SHP77 treated with DMSO at 0.1 percent for 48 hours (cell line): ENCODE data around the gene SPINK8.
"Not testable (repeated sequence)": the region's sequence is repeated elsewhere in the genome, so short reads cannot be mapped to it uniquely, and the experiment has no call there.

ENCODE experiments used
- DNase-seq: peaks from one replicate; lab custom pipeline; 2025; lab: John Stamatoyannopoulos, UW

Gene SPINK8

DNA sequence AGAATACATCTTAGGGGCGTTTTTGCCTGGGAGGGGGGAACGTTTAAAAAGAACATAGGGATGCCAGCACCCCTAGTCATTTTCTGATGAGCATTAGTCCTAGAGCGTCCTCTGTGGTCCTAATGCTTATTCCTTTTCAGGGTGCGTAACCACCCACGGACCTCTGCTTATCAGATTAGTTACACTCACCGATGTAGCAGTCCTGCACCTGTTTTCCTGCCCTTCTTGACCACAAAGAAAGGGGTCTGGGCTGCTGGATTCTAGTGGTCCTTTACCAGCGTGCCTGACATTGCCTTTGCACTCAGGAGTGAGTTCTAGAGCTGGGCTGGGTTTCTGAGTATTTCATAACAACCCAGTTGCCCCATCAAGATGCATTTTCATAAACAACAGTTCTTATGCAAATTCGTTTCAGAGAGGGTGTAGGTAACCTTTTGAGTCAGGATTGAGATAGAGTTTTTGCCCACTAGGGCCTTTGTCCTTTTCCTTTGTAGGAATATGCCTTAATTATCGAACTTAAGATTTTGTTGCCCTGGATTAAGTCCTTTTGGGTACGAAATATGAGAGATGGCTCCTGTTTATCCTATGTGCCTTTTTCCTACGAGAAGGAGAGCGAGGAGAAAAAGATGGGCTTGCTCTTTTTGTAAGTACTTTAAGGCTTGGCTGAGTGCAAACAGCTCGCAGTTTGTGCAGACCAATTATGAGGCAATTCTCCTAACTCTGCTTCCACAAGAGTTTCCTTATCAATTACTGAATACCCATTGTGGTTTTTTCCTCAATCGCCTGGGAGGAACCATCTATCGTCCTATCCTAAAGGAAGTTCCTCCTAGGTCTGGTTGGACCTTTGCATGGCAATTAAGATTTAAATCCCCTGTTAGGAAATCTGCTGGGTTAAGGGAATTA lies at the start of gene SPINK8:
Gene SPINK8, minus strand, starts transcription at position 316 of the 900 bp plus-strand sequence. CDS start 5,320 bp downstream, outside the sequence.
- not testable (repeated sequence) for DNase-seq

DNA sequence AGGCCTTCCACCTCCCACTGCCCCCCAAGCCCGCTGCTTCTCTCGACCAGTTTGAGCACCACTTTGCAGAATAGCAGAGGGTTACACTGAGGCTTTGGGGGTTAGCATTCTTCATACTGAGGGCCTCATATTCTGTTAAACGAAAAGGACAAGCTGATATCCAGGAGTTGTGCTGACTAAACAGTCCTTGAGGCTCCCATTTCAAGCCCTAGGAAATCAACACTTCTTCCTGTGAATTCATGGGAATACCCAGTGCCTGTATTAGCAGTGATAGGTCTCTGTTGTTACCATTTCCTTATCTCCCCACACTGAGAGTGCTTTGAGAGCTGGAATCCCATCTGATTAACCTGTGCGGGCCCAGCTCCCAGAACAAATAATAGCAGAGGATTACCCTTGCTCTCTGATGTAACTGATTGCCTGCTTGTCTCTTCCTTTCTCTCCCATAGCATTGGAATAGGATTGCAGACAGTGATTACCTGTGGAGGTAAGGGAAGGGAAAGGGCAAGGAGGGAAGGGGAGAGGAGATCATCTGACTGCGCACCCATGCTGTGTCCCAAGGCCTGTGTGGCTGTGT lies 39.5 kb upstream of the SPINK8 start:
- DNase-seq: no peak

DNA sequence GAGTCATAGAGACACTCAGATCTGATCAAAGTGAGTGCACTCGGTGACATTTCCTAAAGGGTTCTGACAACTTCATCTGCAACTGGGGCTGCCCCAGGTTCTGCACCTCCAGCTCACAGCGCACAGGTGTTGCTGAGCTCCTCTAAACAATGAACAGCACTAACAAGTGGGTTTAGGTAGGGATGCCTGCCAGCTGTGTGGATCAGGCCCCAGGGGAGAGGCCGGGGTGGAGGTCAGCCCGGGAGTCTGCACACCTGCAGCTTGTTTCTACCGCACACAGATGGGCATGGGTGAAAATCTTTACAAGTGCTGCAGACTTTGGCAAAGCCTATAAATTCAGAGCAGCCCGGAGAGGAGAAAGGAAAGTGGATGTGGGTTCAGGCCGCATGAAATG lies 38.9 kb upstream of the SPINK8 start:
- no peak for DNase-seq

DNA sequence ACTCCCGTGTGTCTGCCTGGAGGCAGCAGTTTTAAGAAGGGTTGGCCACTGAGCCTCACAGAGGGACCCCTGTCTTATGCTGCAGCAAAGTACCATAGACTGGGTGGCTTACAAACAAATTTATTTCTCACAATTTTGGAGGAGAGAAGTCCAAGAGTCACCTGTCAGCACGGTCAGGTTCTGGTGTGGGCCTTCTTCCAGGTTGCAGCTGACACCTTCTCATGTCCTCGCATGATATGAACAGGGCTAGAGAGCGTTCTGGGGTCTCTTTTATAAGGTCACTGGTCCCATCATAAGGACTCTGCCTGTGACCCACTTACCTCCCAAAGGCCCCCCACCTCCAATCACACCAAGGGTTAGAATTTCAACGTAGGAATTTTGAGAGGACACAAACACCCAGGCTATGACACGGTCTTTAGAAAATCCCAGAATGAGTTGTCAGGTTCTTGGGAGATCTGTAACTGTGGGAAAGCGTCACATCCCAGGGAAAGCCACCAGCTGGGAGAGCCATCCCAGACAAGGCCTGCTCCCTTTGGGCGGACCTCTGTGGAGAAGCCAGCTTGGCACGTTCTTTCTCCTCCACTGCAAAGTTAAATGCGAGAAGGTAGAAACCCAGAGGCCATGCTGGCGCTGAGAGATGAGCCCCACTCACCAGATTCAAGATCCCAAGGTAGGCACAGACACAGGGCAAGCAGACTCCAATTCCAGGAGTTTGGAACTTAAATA lies 38.4 kb upstream of the SPINK8 start, which contains the start of gene FBXW12:
Gene FBXW12, plus strand, starts transcription at position 569 of the 726 bp plus-strand sequence. CDS start 549 bp downstream, outside the sequence.
- no peak for DNase-seq

DNA sequence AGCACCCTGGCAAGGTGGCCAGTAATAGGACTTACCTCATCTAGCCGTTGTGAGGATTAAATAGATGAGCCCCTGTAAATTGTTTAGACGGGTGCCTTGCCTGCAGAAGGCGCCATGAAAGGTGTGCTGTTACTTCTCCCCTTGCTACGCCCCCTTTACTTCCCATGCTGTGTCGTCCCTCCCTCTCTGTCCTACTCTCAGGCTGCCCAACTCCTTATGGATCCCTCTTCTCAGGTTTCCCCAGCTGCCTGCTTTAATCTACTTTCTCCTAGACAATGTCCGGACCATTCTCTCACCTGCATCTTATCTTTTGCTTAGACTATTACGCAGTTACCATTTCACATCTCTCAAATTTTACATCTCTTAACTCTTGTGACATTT lies 36.9 kb upstream of the SPINK8 start:
- DNase-seq: no peak

DNA sequence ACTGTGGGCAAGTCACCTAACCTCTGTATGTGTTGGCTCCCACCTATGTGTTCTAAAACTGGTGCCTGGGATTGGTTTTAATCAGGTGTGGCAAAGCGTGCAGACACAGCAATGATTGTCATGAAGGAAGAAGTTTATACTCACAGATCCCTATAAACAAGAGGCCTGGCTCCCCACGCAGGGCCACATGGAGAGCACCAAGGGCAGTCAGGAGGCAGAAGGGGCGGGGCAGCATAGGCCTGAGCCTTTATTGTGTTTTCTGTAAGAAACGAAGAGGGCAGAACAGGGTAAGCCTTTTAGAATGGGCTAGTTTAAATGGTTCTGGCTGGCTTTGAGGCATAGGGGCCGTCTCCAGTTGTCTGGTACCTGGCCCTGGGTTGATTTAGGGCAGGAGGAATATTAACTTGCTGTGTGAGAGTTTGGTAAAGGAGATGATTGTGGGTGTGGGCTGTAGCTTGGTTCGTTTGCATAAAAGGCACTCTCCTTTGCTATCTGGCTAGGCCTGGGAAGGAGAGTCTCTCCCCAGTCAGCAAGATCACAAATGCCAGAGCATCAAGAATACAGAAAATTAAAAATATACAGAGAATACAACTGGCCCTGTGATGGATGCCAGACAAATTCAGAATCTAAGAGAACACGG lies 36.4 kb upstream of the SPINK8 start:
- DNase-seq: no peak

DNA sequence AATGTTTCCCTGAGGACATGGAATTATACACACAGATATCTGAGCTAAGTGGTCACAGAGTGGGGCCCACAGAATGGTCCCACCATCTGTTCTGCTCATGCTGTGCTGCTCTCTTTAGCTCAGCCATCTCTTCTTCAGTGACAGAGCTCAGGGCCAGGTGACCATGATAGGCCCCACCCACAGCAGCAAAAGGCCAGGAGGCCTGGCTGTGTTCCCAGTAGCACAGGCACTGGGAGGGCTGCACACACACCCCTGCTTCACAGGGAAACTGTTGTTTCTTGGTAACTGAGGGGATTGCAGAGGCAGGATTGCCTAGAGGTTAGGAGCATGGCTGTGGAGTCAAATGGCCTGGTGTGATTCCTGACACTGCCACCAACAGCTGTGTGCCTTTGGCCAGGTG lies 33.7 kb upstream of the SPINK8 start:
- DNase-seq: peak; percentile 28

DNA sequence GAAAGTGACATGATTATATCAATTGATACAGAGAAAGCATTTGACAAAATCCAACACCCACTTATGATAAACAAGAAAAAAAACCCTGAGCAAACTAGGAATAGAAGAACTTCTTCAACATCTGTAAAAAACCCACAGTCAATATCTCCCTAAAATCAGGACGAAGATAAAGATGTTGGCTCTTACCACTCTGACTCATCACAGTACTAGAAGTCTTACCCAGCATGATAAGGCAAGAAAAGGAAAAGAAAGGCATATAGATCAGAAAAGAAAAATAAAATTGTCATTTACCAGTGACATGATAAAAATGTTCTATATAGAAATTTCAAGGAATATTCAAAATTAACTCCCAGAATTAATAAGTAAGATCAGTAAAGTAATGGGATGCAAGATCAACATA lies 31.4 kb upstream of the SPINK8 start:
- no peak for DNase-seq

DNA sequence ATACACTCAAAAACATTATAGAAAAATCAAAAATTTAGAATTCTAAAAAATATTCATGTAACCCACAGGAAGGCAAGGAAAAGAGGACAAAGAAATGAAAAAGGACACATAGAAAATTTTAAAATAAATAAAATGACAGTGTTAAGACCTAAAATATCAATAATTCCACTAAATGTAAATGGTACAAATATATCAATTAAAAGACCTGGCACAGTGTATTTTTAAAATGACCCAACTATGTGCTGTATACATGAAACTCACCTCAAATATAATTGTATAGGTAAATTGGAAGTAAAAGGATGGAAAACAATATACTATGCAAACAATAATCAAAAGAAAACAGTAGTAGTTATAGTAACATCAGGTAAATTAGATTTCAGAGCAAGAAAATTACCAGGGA lies 28.5 kb upstream of the SPINK8 start:
- no peak for DNase-seq

DNA sequence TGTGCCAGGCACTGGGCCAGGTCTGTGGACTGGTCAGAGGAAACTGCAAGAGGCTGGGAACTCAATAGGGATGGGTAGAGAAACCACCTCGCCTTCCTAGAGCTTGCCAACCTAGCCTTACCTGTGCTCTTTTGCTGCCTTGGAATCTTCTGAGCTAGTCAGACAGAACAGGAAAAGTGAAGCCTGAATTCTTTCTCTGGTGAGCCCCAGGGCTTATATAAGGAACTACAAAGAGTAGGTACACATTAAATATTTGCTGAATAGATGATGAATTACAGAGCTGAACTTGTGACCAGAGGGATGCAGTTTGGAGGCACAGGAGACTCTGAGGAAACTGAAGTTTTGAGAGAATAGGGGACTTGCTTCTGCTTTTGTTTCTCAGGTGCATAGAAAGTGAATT lies 23.0 kb upstream of the SPINK8 start:
- no peak for DNase-seq

DNA sequence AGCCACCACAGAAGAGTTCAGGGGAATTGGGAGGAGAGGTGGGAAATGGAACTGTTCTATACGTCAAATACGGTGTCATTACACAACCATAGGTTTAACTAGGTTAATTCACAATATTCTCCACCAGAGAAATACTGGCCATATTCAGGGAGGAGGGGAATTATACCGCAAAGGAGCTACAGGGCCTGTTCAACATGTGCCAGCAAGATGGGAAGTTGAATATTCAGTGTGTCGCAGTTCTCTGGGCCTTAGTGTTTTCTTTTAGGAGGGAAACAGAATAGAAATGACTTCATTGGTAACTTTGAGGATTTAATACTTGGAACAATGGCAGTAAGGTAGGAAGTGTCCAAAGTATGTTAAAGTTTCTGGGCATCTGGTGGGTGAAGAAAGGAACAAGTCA lies 20.5 kb upstream of the SPINK8 start:
- DNase-seq: no peak

DNA sequence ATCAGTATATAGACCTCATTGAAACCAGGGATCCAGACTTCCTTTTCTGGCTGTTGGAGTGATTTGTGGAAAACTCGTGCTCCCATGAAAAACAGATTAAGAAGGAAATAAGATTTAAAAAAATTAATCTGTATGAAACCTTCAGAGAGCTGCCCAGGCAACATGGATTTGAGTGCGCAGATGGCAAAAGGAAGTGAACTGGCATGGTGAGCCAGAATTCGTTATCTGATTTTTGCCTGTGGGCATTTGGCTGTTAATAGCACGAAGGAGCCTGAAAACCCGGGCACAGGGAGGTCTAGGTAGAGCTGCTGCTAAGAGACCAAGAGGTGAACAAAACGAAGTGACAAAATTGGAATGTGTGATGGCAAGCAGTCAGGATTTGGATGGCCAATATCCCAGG lies 19.1 kb upstream of the SPINK8 start:
- no peak for DNase-seq

DNA sequence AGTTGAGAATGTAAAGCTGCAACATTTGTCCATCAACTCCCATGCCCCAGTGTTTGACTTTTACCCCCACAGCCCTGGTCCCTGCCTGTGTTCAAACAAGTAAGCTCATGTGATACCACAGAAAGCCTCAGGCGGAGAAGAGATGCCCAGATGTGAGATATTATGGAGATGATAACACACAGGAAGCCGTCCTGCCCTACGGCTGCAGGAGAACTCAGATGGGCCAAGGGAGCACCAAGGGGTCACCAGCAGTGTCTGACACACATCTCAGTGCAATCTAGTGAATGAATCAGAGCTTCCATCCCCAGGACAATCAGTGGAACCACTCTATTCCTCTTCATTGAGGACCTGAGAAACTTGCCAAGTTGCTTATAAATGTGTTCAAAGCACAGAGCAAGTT lies 14.0 kb upstream of the SPINK8 start:
- DNase-seq: no peak

DNA sequence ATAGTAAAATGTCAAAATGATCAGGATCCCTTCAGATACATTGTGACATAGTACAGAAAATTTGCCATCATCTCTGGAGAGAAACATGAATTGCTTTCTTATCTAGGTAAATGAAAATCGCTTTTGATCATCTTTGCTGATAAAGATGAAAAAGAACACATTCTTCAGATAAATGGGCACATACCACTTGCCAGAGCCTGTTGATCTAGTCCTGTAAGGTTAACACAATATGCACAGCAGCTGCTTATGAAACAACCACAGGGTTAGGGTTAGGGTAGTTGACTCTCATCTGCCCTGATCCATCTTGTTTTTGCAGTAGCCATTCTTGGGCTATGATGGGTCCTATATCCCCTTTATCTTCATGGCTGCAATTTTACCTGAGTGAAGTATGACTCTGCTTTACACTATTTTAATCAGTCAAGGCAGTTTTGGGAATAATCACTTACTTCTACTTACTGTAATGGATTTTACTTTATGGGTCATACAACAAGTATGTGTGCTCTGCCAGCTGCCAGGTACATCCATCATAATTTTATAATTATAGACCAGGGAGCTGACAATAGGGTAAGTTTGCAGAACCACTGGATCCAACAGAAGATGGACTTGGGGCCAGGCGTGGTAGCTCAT lies 12.6 kb upstream of the SPINK8 start:
- no peak for DNase-seq

DNA sequence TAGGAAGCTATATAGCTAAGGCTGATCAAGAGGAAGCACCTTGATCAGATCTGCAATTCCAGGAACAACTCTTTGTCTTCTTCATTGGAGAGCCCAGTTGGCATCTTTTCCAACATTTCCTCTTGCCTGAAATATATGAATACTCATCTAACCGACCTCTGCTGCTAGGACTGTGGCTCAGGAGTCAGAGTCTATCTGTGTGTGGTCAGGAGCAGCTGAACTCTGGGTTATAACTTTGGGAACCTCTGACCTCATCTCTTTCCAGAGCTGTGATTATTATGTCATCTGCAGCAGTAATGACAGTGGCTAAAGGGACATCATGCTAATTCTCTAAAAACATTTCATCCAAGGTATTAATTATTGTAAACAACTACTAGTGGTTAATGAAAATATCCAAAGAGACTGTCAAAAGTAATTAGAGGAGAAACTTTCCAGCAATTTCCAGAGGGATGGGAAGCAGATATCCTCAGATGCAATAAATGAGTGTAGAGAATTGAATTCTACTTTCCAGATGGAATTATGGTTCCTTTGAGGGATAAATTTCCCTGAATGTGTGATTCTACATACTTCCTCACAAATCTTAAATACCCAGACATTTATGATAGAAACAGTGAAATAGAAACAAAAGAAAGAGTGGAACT lies 11.5 kb upstream of the SPINK8 start:
- DNase-seq: no peak

DNA sequence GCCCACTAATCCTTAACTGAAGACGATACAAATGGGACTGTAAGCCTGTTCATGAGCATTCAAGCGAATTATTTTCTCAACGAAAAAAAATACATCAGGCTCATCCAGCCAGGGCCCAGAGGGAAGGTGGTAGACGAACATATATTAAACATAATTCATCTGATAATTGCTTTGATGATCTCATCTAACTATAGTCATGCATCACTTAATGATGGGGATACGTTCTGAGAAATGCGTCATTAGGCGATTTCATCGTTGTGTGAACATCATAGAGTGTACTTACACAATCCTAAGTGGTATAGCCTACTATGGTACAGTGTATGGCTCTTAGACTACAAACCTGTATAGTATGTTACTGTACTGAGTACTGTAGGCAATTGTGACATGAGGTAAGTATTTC lies 10.0 kb upstream of the SPINK8 start:
- DNase-seq: no peak

DNA sequence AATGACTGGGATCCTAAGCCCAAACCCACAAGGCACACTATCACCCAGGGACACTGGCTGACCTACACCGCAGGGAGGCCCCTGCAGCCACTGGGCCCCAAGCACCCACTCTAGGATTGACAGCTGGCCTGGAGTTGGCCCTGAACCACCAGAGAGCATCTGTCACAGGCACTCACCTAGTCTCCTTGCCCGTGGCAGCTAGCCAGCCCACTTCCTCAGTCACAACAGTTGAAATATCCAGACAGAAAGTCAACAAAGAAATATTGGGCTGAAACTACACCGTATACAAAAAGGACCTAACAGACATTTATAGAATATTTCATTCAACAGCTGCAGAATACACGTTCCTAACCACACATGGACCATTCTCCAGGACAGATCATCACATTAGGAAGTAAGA lies 5.2 kb upstream of the SPINK8 start:
- no peak for DNase-seq

DNA sequence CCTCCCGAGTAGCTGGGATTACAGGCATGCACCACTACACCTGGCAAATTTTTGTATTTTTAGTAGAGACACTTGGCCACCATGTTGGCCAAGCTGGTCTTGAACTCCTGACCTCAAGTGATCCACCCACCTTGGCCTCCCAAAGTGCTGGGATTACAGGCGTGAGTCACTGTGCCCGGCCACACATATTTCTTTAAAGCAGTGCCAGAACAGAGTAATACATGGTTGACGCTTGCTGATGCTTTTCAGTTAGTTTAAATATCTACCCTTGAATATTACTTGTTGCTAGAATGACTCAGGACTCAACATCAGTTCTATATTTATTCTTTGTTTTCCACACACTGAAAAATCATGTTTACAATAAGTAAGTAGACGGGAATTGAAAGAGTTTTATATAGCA lies 4.1 kb upstream of the SPINK8 start:
- DNase-seq: not testable (repeated sequence)

DNA sequence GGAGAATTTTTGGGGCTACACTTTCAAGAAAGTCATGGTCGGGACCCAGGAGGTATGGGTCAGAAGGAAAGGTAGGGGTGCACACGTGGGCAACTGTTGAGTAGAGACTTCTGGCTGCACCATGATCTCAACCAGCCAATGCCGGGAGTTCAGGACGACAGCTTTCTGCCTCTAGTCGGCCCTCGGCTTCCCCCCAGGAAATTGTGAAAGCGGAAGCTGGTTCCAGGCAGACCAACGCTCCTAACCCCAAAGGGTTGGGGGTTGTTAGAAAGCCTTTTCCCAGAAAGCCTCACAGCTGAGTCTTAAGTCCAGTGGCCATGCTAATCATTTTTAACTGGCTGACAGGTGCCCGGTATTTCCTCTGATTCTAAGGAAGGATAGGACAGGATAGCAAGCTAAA lies 1.8 kb upstream of the SPINK8 start:
- not testable (repeated sequence) for DNase-seq

DNA sequence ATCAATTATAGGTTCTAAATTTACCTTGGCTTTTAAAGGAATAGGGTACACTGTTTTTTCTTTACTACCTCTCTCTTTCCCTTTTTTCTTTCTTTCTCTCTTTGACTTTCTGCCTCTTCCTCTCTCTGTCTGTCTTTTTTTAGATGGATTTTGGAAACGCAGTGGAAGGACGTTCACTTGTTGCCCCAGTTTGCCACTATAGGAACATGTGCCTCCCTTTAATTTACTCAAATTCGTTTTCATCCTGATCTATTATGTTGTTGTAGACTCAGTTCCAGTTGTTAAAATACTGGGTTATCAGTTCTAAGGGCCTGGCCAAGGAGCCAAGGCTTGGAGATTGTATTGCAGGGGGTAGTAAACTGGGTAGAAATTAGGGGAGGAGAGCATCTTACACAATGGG lies 1.1 kb upstream of the SPINK8 start:
- no peak for DNase-seq

DNA sequence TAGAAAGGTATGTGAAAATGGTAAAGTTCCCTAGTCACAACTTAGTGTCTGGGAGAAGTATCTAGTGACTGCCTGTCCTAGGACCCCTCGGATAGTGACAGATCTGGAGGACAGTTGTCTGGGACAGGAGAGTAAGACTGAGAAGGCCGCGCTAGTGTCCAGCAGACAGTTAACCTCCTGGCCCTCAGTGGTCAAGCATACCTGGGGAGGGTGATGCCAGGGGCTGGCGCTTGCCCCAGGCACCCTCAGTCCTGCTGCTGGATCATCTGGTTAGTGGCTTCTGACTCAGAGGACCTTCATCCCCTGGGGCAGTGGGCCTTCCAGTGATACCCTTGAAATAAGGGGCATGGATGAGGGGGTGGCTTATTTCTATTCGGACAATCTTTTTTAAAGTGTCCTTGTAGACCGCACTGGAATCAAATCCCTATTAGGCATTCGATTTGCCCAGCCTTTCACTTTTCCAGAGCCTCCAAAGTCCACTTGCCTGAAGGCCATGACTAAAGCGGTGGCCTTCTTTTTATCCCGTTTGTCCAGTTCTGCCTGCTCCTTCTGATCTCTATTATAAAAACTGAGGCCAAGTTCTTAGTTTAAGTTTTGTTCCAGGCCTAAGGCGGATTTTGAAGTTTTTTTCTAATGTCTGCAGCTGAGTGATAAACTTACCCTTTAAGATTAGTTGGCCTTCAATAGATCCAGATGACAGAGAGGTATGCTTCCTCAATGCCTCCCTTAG lies 1.6 kb downstream of the SPINK8 start:
- not testable (repeated sequence) for DNase-seq
